Upper lobe of right lung (tissue), 1 donor: ENCODE results near the gene KMT5C. TPM values are rescaled to one million over a fixed set of nuclear protein-coding genes. Genes with fewer than 3 reads are reported as not detected.

Experiments
- ATAC-seq: fragments of 200-7000 bp; cut with Tn5 transposase; one replicate; pipeline ENCODE4 v1.9.1; 2020; ENCODE audit warnings: mild to moderate bottlenecking, moderate library complexity
- DNase-seq: peaks from one replicate; pipeline ENCODE4 v3.0.0-alpha.2; 2020
- H3K27ac ChIP-seq: fragments of 200-600 bp; one replicate; pipeline ENCODE4 v1.8.0; 2022
- H3K27me3 ChIP-seq: fragments of 200-600 bp; one replicate; pipeline ENCODE4 v1.8.0; 2022; ENCODE audit warnings: mild to moderate bottlenecking
- H3K36me3 ChIP-seq: fragments of 200-600 bp; one replicate; pipeline ENCODE4 v1.8.0; 2022
- H3K4me1 ChIP-seq: fragments of 200-600 bp; one replicate; pipeline ENCODE4 v1.8.0; 2022
- H3K4me3 ChIP-seq: fragments of 200-600 bp; one replicate; pipeline ENCODE4 v1.8.0; 2022; ENCODE audit warnings: mild to moderate bottlenecking
- H3K9me3 ChIP-seq: fragments of 200-600 bp; one replicate; pipeline ENCODE4 v1.8.0; 2022
- CTCF ChIP-seq: fragments of 200-600 bp; IDR thresholded peaks from one replicate; pipeline ENCODE4 v1.8.0; 2022; ENCODE audit warnings: antibody characterized with exemption
- intact Hi-C: fragments of 100-400 bp; cut with DNase I; formaldehyde crosslinking; loops from one replicate; pipeline ENCODE4 v1.11.0; 2022
- total RNA-seq: library from RNA; stranded (reverse); fragmentation: NEBNext Ultra II Directional; extraction: Animal tissue kit (Norgen Biotek cat#: 25700); gene quantifications from one replicate; pipeline ENCODE4 v1.2.1, GENCODE V29; 2021
- donor health status: DM: no; HTN: yes; CAD: no; lungs with severe emphysema.

Gene KMT5C
- total RNA-seq, 1 donor from 2014 or later = 11.7 TPM

GRCh38 chr19:55311797-55312196, 27.9 kb upstream of the KMT5C start:
- no peaks in the 10 kb centered on the region for H3K9me3 ChIP-seq
- DNase-seq (no peak), ATAC-seq (no peak)
- no peaks in the 10 kb centered on the region for H3K4me1 ChIP-seq
- no peak overlapping the region for H3K27ac ChIP-seq
- intact Hi-C loops = no loop called here
- H3K36me3 ChIP-seq = no peaks in the 10 kb centered on the region
- no peaks in the 10 kb centered on the region for H3K27me3 ChIP-seq
- H3K4me3 ChIP-seq = no peak overlapping the region
- no peak for TF ChIP-seq CTCF

- Histone ChIP-seq H3K36me3 (no peaks in the 10 kb centered on the region), H3K27ac (no peak overlapping the region), H3K4me3 (no peak overlapping the region), H3K4me1 (no peaks in the 10 kb centered on the region), H3K27me3 (no peaks in the 10 kb centered on the region), H3K9me3 (no peaks in the 10 kb centered on the region)
- intact Hi-C loops = no loop called here
- no peak for DNase-seq
- no peak for TF ChIP-seq CTCF
- peak; percentile 24 for ATAC-seq
Measured at GRCh38 chr19:55312621-55313512, 26.8 kb upstream of the KMT5C start.

DNA sequence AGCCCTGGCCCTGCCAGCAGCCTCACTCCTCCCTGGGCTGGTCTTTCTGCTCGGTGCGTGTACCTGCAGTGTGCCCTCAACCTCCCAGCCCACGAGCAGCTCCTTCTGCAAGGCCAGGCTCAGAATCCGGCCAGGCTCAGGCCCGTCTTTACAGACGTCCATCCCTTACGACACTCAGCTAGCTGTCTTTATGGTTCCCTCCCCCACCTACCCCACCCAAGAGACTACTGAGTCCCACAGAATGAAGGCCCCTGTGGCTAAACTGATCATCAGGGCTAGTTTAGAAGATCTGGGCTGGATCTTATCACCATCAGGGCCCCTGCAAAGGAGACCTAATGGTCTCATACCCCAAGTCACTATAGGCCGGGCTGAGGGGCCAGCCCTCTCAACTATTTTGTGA, 25.3 kb upstream of the KMT5C start:
- no peaks in the 10 kb centered on the region for H3K27me3 ChIP-seq
- no peak overlapping the region for H3K27ac ChIP-seq
- H3K4me3 ChIP-seq = no peak overlapping the region
- no peak for ATAC-seq
- no peaks in the 10 kb centered on the region for H3K4me1 ChIP-seq
- H3K9me3 ChIP-seq = no peaks in the 10 kb centered on the region
- no peak for DNase-seq
- intact Hi-C loops = no loop called here
- no peak for TF ChIP-seq CTCF
- H3K36me3 ChIP-seq = no peaks in the 10 kb centered on the region

GRCh38 chr19:55315956-55316525, 23.6 kb upstream of the KMT5C start:
- intact Hi-C loops = no loop called here
- DNase-seq (no peak), ATAC-seq (no peak)
- Histone ChIP-seq H3K4me1 (no peaks in the 10 kb centered on the region), H3K27ac (no peak overlapping the region), H3K27me3 (no peaks in the 10 kb centered on the region), H3K4me3 (no peak overlapping the region), H3K9me3 (no peaks in the 10 kb centered on the region), H3K36me3 (no peaks in the 10 kb centered on the region)
- no peak for TF ChIP-seq CTCF

DNA sequence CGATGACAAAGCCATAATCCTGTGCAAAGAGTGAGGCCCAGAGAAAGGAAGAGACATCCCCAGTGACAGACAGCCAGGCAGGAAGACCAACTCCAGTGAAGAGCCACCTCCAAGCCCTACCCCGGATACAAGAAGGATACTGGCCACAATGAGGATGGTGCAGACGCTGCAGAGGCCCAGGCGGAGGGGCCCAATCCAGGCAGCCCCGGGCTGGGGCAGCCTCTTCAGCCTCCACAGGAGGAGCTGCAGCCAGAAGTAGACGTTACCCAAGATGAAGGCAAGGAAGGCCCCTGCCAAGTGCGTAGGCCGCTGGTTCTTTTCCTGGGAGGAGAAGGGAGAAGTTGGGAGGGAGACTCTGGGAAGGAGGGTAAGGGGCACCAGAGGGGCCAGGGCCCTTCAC, 23.0 kb upstream of the KMT5C start:
- ATAC-seq = no peak
- H3K27ac ChIP-seq = no peak overlapping the region
- DNase-seq = no peak
- H3K4me3 ChIP-seq = no peak overlapping the region
- intact Hi-C loops = no loop called here
- H3K27me3 ChIP-seq = no peaks in the 10 kb centered on the region
- H3K36me3 ChIP-seq = no peaks in the 10 kb centered on the region
- no peaks in the 10 kb centered on the region for H3K9me3 ChIP-seq
- H3K4me1 ChIP-seq = no peaks in the 10 kb centered on the region
- no peak for TF ChIP-seq CTCF
